ENCODE measurements around the gene GINS2.

GRCh38 chr16:85638695-85639409 lies 49.9 kb downstream of the GINS2 start:
- TF ChIP-seq CTCF (conservative IDR thresholded peaks at IDR 0.05) (no peak), EZH2 (IDR thresholded peaks at IDR 0.05; ENCODE audit: low read depth) (no peak)
